PFSK-1 (cell line): ENCODE results near the gene SCN8A.

ENCODE experiments used
- FOXP2 ChIP-seq: optimal IDR thresholded peaks from 2 replicates; pipeline ENCODE3; 2011; ENCODE audit warnings: borderline replicate concordance, control low read depth, inconsistent platforms; ENCODE audit not compliant: insufficient read depth; ENCODE audit errors: extremely low read length, extremely low read depth
- POLR2AphosphoS5 ChIP-seq: IDR thresholded peaks from 2 replicates; pipeline ENCODE4 v1.6.1; 2012; ENCODE audit warnings: low read depth, mild to moderate bottlenecking, control low read depth, low read length, moderate library complexity
- REST ChIP-seq, 2 experiments: IDR thresholded peaks; 2 replicates each; pipeline versions ENCODE4 v1.6.1 to v1.8.0; 2011 to 2012; ENCODE audit warnings: low read depth in 2 of 2, low read length in 2 of 2, control low read depth in 1 of 2, inconsistent platforms in 1 of 2, mild to moderate bottlenecking in 1 of 2, moderate library complexity in 1 of 2; ENCODE audit not compliant: insufficient read depth in 1 of 2
- SIN3A ChIP-seq: IDR thresholded peaks from 2 replicates; pipeline ENCODE4 v1.6.1; 2012; ENCODE audit warnings: mild to moderate bottlenecking, low read length, moderate library complexity, borderline replicate concordance; ENCODE audit not compliant: insufficient read depth
- TAF1 ChIP-seq: IDR thresholded peaks from 2 replicates; pipeline ENCODE4 v1.6.1; 2012; ENCODE audit warnings: low read length, control low read depth, borderline replicate concordance; ENCODE audit not compliant: insufficient read depth

The SCN8A gene

DNA sequence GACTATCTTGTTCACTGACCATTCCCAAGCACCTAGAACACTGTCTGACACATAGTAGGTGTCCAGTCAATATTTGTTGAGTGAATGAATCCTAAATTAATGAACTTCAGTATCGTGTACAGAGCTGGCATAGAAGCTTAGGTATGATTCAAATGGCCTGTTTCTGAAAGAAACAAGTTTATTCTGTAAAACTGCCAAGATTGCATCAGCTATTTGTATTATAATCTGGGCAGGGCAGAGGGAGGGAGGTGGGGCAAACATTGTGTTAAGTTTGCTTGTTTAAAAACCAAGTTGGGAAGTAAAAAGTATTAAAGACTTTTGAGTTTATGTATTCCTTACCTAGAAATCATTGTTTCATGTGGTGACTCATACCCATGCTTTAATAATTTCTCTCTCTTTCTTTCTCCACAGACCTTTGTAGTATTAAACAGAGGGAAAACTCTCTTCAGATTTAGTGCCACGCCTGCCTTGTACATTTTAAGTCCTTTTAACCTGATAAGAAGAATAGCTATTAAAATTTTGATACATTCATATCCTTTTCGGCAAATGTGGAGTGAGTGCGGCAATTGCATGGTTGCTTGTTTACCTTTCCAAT is 92.8 kb downstream of the SCN8A start:
- TF ChIP-seq FOXP2 (no peak), SIN3A (no peak), TAF1 (no peak), REST (IDR thresholded peaks at IDR 0.05; ENCODE audit: insufficient read depth in 1 of 2, low read depth in 2 of 2, low read length in 2 of 2) (no peak)

DNA sequence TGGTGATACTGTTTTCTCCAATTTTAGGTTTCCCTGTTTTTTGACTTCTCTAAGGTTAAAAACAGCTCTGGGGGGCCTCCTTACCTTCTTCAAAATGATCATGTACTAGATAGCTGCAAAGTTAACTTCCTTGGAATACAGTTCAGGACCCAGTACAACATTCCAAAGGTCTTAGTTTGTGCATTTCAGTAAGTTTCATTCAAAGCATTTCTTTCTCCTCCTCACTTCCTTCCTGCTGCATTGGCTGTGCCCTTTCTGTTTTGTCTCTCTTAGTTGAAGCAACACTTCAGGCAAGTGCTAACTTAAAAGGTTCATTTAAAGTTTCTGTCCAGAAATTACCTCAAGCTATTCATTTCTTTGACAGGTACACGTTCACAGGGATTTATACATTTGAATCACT is 95.7 kb downstream of the SCN8A start:
- no peak for TF ChIP-seq SIN3A
- no peak for TF ChIP-seq REST (IDR thresholded peaks at IDR 0.05; ENCODE audit: insufficient read depth in 1 of 2, low read depth in 2 of 2, low read length in 2 of 2)
- TF ChIP-seq POLR2AphosphoS5: no peak
- no peak for TF ChIP-seq TAF1
- no peak for TF ChIP-seq FOXP2

GRCh38 chr12:51687177-51687576 is 96.1 kb downstream of the SCN8A start:
- TF ChIP-seq FOXP2 (no peak), POLR2AphosphoS5 (no peak), SIN3A (no peak), REST (IDR thresholded peaks at IDR 0.05; ENCODE audit: insufficient read depth in 1 of 2, low read depth in 2 of 2, low read length in 2 of 2) (no peak), TAF1 (no peak)

GRCh38 chr12:51687614-51688013 is 96.6 kb downstream of the SCN8A start:
- TF ChIP-seq REST (IDR thresholded peaks at IDR 0.05; ENCODE audit: insufficient read depth in 1 of 2, low read depth in 2 of 2, low read length in 2 of 2) (no peak), SIN3A (no peak), POLR2AphosphoS5 (no peak), FOXP2 (no peak), TAF1 (no peak)

- TF ChIP-seq POLR2AphosphoS5 (no peak), FOXP2 (no peak), REST (IDR thresholded peaks at IDR 0.05; ENCODE audit: insufficient read depth in 1 of 2, low read depth in 2 of 2, low read length in 2 of 2) (no peak), SIN3A (no peak), TAF1 (no peak)
These were observed 99.0 kb downstream of the SCN8A start for GRCh38 chr12:51689983-51690382.
